T-helper 2 cell treated with Interferon-gamma antibody and Interleukin-4, amounts not matched to agents 5 μg/mL and 100 μg/mL, for 36 hours (primary cell): ENCODE measurements around the gene RAC2.
"Not testable (repeated sequence)": the region's sequence is repeated elsewhere in the genome, so short reads cannot be mapped to it uniquely, and the experiment has no call there.

Experiments
- DNase-seq: peaks from one replicate; pipeline ENCODE4 v3.0.0; 2021; ENCODE audit warnings: low spot score
- H3K27ac Mint-ChIP-seq: one replicate; pipeline ENCODE4 v1.8.0; 2021; ENCODE audit warnings: mild to moderate bottlenecking, mixed read lengths
- H3K27me3 Mint-ChIP-seq: one replicate; pipeline ENCODE4 v1.8.0; 2021; ENCODE audit warnings: low read depth, mixed read lengths
- H3K36me3 Mint-ChIP-seq: one replicate; pipeline ENCODE4 v1.8.0; 2021; ENCODE audit warnings: low read depth, mixed read lengths
- H3K4me1 Mint-ChIP-seq: one replicate; pipeline ENCODE4 v1.8.0; 2021; ENCODE audit warnings: low read depth, mixed read lengths
- H3K4me3 Mint-ChIP-seq: one replicate; pipeline ENCODE4 v1.8.0; 2022; ENCODE audit warnings: mild to moderate bottlenecking, moderate library complexity, mixed read lengths
- H3K9me3 Mint-ChIP-seq: one replicate; pipeline ENCODE4 v1.8.0; 2021; ENCODE audit warnings: mixed read lengths

RAC2 gene

GRCh38 chr22:37240240-37240940, 3.7 kb downstream of the RAC2 start:
- Mint-ChIP-seq H3K9me3 (no peaks in the 10 kb centered on the region), H3K27me3 (no peaks in the 10 kb centered on the region), H3K36me3 (peaks cover 79% of the 10 kb centered on the region), H3K4me3 (peak overlapping the region; percentile 99), H3K27ac (peak overlapping the region; percentile 93), H3K4me1 (peaks cover 68% of the 10 kb centered on the region)
- no peak for DNase-seq

GRCh38 chr22:37239336-37240239, 4.5 kb downstream of the RAC2 start:
- no peaks in the 10 kb centered on the region for H3K27me3 Mint-ChIP-seq
- H3K9me3 Mint-ChIP-seq = no peaks in the 10 kb centered on the region
- H3K4me1 Mint-ChIP-seq = peaks cover 69% of the 10 kb centered on the region
- H3K36me3 Mint-ChIP-seq = peaks cover 88% of the 10 kb centered on the region
- DNase-seq = no peak
- H3K27ac Mint-ChIP-seq = peak overlapping the region; percentile 93
- H3K4me3 Mint-ChIP-seq = peak overlapping the region; percentile 99

GRCh38 chr22:37237371-37238268, 6.4 kb downstream of the RAC2 start:
- Mint-ChIP-seq H3K9me3 (no peaks in the 10 kb centered on the region), H3K4me3 (peak overlapping the region; percentile 99), H3K27ac (peak overlapping the region; percentile 93), H3K27me3 (no peaks in the 10 kb centered on the region), H3K4me1 (peaks cover 82% of the 10 kb centered on the region), H3K36me3 (peaks cover 96% of the 10 kb centered on the region)
- DNase-seq = no peak

- DNase-seq = no peak
- H3K4me3 Mint-ChIP-seq = peak overlapping the region; percentile 99
- H3K27ac Mint-ChIP-seq = peak overlapping the region; percentile 93
- peaks cover 96% of the 10 kb centered on the region for H3K36me3 Mint-ChIP-seq
- no peaks in the 10 kb centered on the region for H3K27me3 Mint-ChIP-seq
- no peaks in the 10 kb centered on the region for H3K9me3 Mint-ChIP-seq
- peaks cover 88% of the 10 kb centered on the region for H3K4me1 Mint-ChIP-seq
Measured at GRCh38 chr22:37235897-37236607, 8.0 kb downstream of the RAC2 start.

- Mint-ChIP-seq H3K4me3 (peak overlapping the region; percentile 99), H3K36me3 (peaks cover 94% of the 10 kb centered on the region), H3K27ac (peak overlapping the region; percentile 93), H3K4me1 (peaks cover 88% of the 10 kb centered on the region), H3K9me3 (no peaks in the 10 kb centered on the region), H3K27me3 (no peaks in the 10 kb centered on the region)
- no peak for DNase-seq
Measured at GRCh38 chr22:37234736-37235711, 9.0 kb downstream of the RAC2 start.

- H3K4me3 Mint-ChIP-seq = peak overlapping the region; percentile 99
- H3K9me3 Mint-ChIP-seq = no peaks in the 10 kb centered on the region
- H3K4me1 Mint-ChIP-seq = peaks cover 91% of the 10 kb centered on the region
- peaks cover 94% of the 10 kb centered on the region for H3K36me3 Mint-ChIP-seq
- peak overlapping the region; percentile 93 for H3K27ac Mint-ChIP-seq
- no peaks in the 10 kb centered on the region for H3K27me3 Mint-ChIP-seq
- DNase-seq = no peak
Measured at GRCh38 chr22:37233751-37234631, 10.1 kb downstream of the RAC2 start.

- Mint-ChIP-seq H3K4me3 (peak overlapping the region; percentile 99), H3K36me3 (peaks cover 95% of the 10 kb centered on the region), H3K27ac (peak overlapping the region; percentile 83), H3K4me1 (peaks cover 91% of the 10 kb centered on the region)
- DNase-seq, H3K9me3 Mint-ChIP-seq, H3K27me3 Mint-ChIP-seq: not testable (repeated sequence)
Measured at GRCh38 chr22:37233371-37233750, 10.7 kb downstream of the RAC2 start.

GRCh38 chr22:37232140-37232998, 11.7 kb downstream of the RAC2 start:
- DNase-seq = no peak
- peak overlapping the region; percentile 98 for H3K27ac Mint-ChIP-seq
- no peaks in the 10 kb centered on the region for H3K9me3 Mint-ChIP-seq
- peak overlapping the region; percentile 72 for H3K4me3 Mint-ChIP-seq
- H3K4me1 Mint-ChIP-seq = peaks cover 87% of the 10 kb centered on the region
- no peaks in the 10 kb centered on the region for H3K27me3 Mint-ChIP-seq
- peaks cover 91% of the 10 kb centered on the region for H3K36me3 Mint-ChIP-seq

GRCh38 chr22:37231406-37232139, 12.5 kb downstream of the RAC2 start:
- H3K4me1 Mint-ChIP-seq = peaks cover 81% of the 10 kb centered on the region
- H3K36me3 Mint-ChIP-seq = peaks cover 84% of the 10 kb centered on the region
- H3K27me3 Mint-ChIP-seq = no peaks in the 10 kb centered on the region
- H3K4me3 Mint-ChIP-seq = peak overlapping the region; percentile 72
- H3K27ac Mint-ChIP-seq = peak overlapping the region; percentile 98
- H3K9me3 Mint-ChIP-seq = no peaks in the 10 kb centered on the region
- peak; percentile 67 for DNase-seq

- H3K36me3 Mint-ChIP-seq = peaks cover 84% of the 10 kb centered on the region
- DNase-seq = peak; percentile 84
- peaks cover 77% of the 10 kb centered on the region for H3K4me1 Mint-ChIP-seq
- H3K27ac Mint-ChIP-seq = peak overlapping the region; percentile 98
- H3K27me3 Mint-ChIP-seq = no peaks in the 10 kb centered on the region
- H3K9me3 Mint-ChIP-seq = no peaks in the 10 kb centered on the region
- peak overlapping the region; percentile 72 for H3K4me3 Mint-ChIP-seq
Measured at GRCh38 chr22:37230673-37231405, 13.2 kb downstream of the RAC2 start.
